Uterus (tissue), 2 donors: ENCODE results near the gene CDC42EP5.

ENCODE experiments used
- CTCF ChIP-seq, 4 experiments: fragments of 200-600 bp in 2 of 4; fragments of 450-650 bp in 2 of 4; sonication (generic) in 2 of 4; IDR thresholded peaks; one replicate each; pipeline ENCODE4 v1.5.1; 2016 to 2019; ENCODE audit warnings: antibody characterized with exemption in 4 of 4, mild to moderate bottlenecking in 2 of 4, moderate library complexity in 1 of 4
- POLR2A ChIP-seq, 2 donors: fragments of 450-650 bp; IDR thresholded peaks; one replicate each; pipeline ENCODE4 v1.6.1; 2016; ENCODE audit warnings: antibody characterized with exemption in 2 of 2, mild to moderate bottlenecking in 1 of 2, moderate library complexity in 1 of 2

GRCh38 chr19:54415208-54415900, 57.7 kb downstream of the CDC42EP5 start, which contains the start of gene TTYH1:
- TF ChIP-seq POLR2A (IDR thresholded peaks at IDR 0.05) (no peak), CTCF (IDR thresholded peaks at IDR 0.05) (no peak)
